Stimulated activated CD8-positive, alpha-beta memory T cell treated with anti-CD3 and anti-CD28 coated beads, Interleukin-15, amount 100 ng/mL, for 1 hour (primary cell): Measurements from ENCODE around the gene SNPH.

ENCODE experiments used
- DNase-seq: peaks from one replicate; pipeline ENCODE4 v3.0.0-alpha.2; 2020; ENCODE audit warnings: low read depth

SNPH gene

DNA sequence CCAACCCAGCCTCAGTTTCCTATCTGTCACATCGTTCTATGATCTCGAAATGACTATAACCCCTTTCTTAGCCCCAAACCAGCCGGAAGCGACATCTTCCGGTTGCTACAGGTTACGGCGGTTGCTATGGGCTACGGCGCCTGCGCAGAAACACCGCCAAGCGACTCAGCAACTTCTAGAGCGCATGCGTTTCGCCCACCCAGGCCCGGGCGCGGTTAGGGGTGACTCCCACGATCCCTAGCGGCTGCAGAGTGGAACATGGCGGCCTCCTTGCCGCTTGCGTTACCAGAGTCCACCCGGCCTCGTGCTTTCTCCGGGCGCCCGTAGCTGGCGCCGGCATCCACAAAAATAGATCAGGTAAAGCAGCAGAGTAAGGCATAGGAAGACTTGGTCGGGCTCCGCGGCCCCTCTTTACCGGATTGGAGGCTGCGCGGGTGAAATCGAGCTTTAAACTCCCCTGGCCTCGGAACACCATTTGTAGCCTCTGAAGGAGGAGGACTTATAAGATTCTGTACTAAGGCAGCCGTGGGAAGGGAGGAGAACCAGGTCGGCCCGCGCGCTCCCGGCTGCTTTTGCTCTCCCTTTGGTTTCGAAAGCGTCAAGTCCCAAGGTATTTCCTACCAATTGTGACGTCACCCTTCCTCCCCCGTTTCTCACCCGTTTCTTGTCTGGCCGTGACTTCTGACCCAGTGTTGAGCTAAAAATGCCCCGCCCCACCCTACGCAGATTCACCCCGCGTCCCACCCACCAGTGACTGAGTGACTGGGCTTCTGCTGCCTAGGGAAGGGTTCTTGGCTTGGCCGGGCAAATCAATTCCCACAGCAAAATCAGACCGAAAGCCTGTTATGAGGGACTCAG is 59.3 kb downstream of the SNPH start:
- DNase-seq, result peak; percentile 97

DNA sequence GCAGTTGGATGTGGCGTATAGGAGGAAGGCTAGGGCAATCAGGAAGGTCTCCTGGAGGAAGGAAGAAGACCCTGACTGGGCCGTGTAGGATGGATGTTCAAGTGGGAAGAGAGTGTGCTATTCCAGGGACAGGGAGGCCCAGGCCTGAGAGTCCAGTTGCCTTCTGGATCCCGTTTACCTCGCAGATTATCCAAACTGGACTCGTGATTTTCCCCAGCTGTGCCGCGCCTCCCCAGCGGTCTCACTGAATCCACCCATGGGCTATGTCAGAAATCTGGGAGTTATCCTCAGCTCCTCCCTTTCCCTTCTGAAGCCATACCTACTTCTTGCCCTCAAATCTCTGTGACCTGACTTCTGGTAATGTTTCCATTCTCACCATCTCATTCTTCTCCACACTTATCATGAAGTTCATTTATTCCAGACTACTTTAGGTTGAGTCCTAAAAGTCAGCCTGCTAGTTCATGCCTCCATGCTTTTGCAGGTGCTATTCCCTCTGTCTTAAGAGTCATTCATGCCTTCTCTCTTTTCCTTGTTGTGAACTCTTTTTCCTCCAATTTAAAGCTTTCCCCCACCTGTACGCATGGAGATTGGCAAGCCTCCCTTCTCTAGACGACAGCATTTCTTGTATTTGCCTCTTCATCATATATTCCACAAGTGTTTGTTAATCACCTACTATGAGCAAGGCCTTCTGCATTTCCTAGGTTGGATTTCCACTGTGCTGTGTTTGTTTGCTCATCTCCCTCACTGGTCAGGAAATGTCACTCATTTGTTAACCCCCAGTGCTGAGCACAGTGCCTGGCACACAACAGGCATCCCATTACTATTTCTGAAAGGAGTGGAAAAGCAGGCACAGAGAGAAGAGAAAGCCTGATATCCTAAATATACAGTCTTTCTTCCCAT is 60.2 kb downstream of the SNPH start:
- no peak for DNase-seq

DNA sequence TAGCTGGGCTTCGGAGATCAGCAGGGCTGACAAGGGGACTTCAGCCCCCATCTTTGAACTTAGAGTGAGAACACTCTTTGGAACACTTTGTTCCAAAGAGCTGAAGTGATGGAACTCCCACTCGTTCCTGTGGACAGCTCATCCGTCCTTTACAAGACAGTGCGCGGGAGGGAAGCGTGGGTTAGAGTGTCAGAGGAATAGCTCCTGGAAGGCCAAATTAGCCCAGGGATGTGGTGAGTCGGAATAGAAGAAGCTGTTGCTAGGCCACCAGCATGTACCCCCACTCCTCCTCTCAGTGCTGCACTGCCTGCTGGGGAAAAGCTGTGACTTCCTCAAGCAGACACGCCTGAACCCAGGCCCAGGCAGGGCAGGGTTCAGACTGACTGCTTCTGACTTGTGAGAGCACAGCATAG is 61.2 kb downstream of the SNPH start:
- no peak for DNase-seq

DNA sequence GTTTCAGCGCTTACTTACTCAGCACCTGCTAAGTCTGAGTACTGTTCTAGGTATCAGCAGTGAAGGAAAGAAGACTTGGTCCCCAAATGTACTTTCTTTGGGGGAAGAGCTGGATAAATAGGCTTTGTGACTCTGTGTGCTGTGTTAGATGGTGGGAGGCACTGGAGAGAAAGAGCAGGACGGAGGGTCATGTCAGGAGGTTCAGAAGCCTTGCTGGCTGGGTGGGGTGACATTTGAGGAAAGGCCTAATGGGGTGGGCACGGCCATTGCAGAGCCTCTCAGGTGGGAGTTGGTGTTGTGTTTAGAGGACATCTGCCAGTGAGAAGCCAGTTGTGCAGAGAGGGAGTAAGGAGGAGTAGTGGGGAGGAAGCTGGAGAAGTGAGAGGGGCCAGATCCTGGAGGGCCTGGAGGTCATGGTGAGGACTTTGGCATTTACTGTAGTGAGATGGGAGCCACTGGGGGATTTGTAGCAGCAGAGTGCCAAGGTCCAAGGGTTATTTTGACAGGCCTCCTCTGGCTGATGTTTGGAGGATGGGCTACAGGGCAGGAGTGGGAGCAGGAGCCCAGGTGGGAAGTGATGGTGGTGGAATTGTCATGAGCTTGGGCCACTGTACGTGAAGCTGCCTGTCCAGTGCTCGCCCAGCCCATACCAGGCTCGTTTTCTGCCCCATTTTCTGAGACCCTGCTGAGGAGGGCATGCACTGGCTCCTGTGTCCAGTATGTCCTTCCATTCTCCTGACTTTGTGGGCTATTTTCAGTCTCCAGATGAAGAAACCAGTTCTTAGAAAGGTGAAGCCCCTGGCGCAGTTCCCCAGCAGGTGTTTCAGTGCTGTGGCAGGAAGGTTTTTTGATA is 62.0 kb downstream of the SNPH start:
- no peak for DNase-seq

DNA sequence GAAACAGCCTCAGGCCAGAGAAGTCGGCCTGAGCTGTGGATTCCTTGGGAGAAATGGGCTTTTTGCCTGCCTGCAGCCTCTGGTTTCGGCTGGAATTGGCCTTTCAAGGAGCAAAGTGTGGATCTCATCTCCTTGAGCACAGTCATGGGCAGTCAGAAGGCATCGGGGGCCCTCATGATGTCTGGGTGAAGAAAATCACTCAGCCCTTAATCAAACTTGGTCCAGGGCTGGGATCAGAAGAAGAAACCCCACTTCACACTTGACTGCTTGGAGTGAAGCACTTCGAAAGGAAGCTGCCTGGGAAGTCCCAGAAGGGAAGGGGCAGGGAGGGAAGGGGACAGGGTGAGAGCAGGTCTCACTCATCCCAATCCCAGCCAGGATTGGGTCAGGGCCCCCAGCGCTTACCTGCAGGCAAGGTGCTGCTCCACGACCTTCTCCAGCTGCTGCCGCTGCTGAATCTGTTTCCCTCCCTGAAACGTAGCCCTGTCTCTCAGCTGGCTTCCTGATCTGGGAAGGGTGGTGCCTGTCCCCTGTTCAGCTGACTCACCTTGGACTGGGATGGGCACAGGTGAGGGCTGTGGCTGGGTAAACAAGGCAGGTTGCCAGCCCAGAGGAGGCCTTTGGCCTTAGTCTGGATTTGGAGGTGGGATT is 62.7 kb downstream of the SNPH start, which contains the start of gene SDCBP2:
Gene SDCBP2 (minus strand): TSS at position 460 of the 651 bp plus-strand sequence. CDS start 8,723 bp downstream, outside the sequence.
- DNase-seq, result no peak

DNA sequence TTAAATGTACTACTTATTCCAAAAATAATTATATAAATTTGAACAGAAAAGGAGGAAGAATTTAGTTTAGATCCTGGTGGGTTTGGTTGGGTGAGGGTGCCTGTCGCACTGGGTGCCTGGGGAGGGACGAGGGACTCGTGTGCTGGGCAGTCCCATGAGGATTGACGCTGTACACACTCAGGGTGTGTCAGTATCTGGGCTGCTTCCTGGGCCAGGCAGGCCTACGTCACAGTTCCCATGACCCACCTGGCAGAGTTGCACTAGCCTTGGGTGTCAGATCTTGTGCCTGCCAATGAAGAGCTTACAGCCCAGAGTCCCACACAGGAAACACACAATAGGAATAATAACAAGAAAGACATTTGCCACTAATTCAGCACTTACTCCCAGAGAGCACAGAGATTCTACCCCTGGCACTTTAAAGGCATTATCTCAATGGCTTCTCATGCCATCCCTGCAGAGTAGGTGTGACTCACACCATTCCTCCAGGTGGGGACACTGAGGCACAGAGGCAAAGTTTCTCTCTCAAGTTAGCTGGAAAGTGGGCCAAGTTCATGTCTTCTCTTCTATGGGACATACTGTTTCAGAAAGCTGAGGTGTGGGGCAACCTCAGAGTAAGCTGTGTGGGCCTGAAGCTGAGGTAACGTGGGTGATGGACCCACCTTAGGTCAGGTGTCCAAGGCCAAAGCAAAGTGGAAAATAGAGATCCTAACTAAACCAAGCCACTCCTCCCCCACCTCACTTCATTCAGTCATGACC is 64.2 kb downstream of the SNPH start:
- no peak for DNase-seq

DNA sequence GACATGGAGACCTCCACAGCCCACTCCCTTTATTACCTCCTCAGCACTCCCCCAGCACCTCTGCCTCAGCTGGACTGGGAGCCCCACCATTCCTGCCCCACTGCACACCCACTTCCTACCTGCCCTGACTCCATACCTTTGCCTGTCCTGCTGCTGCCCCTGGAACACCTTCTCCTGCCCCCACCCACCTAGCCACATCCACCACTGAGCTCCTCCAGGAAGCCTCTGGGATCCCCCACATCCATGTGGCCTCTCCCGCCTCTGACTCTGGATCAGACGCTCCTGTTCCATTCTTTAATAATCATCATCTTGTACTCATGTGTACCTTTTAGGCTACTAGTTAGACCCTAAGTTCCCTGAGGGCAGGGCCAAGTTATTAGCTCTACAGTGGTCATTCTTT is 65.0 kb downstream of the SNPH start:
- no peak for DNase-seq

DNA sequence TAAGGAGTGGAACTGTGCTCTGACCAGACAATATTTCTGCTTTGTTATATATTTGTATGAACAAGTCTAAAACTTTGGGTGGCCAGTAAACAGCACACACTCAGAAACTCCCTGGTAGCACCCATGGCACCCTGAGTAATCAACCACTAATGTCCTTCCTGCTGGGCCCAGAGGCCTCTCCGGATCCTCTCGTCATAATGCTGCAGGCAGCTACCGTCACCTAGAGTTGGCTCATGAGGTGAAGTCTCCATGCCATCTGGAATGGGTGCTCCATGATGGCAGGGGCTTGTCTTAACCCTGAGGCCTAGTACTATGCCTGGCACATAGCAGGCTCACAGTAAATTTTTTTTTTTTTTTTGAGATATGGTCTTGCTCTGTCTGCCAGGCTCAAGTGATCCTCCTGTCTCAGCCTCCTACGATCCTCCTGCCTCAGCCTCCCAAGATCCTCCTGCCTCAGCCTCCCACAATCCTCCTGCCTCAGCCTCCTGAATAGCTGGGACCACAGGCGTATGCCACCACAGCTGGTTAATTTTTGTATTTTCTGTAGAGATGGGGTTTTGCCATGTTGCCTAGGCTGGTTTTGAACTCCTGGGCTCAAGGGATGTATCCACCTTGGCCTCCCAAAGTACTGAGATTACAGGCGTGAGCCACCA is 65.8 kb downstream of the SNPH start:
- no peak for DNase-seq

DNA sequence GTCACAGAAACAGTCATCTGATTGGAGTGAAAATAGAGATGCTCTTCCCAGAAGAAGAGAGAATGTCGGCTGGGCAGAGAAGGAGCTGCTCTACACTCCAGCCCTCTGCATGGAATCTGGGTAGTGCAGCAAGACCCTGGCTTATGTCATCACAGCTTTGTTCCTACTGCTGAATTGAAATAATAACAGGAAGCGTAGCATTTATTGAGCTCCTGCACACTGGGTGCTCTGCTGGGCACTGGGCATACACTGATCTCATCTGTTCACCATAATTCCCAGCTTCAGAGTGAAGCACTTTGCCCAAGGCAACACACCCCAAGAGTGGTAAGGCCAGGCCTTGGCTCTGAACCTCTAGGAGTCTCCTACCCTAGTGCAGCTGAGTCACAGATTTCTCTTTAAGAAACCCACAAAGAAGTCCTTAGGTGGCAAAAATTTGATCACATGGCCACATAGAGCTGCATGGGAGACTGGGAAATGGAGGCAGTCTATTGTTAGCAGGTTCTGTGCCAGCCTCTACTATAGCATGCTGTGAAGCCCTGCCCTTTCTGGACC is 66.7 kb downstream of the SNPH start:
- no peak for DNase-seq

DNA sequence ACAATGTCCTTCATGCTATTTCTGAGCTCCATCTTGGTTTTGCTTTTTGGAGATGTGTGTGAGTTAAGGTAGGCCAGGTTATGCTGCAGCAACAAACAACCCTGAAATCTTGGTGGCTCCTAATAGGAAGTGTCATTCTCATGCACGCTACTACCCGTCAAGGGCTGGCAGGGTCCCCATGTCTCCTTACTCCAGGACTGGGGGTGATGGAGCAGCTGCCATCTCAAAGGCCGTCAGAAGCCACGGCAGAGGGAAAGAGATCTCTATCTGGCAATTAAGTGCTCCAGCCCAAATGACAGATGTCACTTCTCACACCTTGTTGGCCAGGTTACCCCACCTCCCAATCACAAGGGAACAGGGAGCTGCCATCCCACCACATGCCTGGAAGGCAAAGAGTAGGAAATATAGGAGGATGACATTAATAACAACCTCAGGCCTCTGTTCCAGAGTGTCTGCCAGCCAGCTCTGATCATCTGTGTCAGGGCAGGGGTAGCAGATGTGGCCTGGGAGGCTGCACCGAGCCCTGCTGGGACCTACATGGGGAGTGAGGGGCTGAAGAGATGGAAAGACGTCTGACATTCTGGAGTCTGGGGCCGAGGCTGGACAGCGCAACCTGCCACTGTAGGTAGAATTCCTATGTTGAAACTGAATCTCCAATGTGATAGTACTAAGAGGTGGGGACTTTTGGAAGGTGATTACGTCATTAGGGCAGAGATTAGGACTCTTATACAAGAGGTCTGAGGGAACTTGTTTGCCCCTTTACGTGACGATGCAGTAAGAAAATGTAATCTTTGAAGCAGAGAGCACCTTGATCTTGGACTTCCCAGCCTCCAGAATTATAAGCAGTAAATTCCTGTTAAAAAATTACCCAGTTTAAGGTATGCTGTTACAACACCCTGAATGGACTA is 67.6 kb downstream of the SNPH start:
- no peak for DNase-seq

DNA sequence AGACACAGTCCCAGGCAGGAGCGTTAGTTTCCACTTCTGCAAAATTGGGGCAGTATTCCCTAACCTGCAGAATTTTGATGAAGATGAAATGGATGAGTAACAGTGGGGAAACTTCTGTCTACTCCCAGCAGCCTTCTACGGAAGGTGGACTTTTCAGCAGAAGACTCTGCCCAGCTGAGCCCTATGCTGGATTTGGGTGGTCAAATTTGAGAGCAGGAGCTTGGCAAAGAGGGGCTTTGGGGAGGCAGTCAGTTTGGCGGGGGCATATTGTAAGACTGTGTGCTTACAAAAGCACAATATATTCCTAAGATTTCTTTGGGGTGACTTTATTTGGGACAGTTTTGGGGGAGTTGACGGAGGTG is 68.3 kb downstream of the SNPH start:
- no peak for DNase-seq

DNA sequence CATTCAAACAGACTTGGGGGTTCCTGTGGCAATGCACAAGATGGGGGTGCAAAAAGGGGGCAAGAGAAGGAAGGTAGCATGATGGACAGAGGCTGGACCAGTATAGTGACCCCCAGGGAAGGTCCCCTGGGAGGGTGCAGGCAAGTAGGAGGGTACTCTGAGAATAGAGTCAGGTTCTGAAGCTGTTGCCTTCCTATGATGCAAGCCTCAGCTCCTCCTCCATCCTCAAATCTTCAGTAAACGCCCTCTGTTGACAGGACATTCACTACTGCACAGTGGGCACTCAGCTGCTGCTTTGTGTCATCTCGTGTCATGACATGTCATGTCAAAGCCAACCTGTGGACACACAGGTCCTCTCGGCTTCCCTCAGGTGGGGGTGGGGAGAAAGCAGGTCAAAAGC is 68.7 kb downstream of the SNPH start:
- no peak for DNase-seq

DNA sequence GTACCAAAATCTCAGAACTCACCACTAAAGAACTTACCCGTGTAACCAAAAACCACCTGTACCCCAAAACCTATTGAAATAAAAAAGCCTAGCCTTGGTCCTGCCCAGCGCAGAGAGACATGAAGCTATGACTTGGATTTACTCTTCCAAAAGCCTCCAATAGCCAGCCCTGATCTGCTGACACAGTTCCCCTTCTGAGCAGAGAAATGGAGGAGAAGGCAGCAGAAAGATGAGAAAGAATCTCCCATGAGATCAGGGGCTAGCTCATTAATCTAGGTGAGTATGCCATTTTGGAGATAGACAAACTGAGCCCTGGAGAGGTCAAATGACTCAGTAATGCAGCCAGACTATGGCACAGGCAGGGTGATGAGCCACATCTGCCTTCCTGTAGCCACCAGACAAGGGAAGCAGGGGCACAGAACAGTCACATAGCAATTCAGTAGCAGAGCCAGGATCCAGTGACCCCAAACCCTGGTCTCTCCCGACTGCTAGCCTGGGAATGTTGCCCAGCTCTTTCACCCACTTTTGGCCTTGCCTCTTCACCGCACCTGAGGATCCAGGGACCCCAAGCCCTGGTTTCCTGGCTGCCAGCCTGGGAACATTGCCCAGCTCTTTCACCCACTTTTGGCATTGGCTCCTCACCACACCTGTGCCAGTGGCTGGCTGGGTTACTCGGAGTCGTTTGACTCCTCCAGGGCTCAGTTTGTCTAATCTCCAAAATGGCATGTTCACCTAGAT is 70.0 kb downstream of the SNPH start:
- no peak for DNase-seq

DNA sequence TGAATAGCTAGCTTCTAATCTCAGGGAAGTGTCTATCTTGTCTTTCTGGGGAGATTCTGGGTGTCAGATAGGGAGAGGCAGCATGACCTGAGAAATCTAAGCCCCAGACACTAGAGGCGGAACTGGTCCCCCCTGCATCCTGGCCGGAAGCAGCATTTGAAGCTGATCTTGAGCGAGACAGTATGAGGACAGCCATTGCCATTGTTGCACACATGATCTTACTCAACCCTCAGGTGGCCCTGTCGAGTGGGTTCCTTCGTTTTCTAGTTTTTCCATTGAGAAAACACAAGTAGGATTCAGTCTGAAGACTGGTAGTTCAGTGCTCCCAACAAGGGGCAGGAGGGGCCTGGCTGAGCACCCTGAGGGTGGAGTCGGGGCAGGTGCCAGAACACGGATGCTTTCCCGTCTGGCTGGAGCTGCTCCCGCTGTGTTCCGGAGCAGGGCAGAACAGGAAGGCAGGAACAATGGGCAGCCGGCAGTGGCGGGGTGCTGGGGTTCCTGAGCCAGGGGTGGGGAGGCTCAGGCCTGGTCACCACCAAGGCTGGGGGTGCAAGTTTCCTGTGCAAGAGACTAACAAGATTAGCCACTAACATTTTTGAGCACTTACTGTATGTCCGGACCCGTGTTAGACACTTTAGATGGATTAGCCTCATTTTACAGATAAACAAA is 70.7 kb downstream of the SNPH start:
- DNase-seq, result no peak

DNA sequence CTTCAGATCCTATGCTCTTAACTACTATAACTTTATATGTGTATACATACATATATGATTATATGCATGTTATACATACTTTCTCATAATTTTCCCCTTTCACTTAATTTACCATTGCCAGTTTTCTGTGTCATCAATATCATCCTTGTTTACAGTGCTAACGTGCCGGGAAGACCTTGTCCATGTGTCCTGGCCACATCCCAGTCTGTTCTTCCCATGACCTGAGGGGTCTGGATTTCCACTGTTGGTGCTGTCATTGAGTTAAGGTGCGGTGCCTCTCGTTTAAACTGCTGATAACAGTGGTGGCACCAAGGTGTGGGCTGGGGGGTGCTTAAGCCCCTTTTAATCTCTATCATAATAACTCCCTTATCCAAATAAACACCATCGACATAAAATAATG is 71.3 kb downstream of the SNPH start:
- DNase-seq, result no peak

DNA sequence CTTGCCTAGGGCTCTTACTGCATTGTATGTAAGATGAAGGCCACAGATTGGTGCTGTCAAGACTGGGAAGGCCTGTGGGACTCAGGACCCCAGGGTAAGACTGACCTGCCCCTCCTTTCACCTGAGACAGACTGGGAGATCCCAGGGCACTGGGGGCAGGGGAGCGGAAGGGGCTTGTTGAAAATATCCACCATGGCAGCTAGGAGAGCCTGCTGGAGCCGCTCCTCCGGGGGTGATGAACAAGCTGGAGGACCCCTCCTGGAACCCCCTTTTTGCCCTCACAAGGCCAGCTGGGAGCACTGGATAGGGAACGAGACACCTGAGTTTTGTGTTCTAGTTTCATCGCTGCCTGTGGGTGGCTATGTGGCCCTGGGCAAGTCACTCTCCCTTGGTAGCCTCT is 72.0 kb downstream of the SNPH start:
- no peak for DNase-seq

DNA sequence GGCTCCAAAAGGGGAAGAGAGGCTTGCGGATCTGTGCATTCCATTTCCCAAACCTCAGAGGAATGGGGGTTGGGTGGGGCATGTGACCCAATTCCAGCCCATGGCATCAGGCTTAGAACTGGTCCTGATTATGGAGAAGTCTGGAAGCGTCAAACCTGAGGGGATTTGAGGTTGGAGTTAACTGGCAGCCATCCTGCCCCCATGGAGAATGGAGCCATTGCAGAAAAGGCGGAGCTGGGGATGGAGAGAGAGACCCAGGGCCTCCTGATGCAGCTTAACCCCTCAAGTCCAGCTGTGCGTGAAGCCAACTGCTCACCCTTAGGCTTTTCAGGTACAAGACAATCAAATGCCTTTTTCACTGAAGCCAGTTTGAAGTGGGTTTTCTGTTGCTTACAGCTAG is 72.7 kb downstream of the SNPH start:
- no peak for DNase-seq
